GM20000 (cell line): ENCODE results near the gene TMEM258.

ENCODE experiments used
- DNase-seq: peaks from one replicate; pipeline ENCODE4 v3.0.0; 2012; ENCODE audit warnings: low spot score
- TF ChIP-seq, protein P1 (sequence below): IDR thresholded peaks from 2 replicates; pipeline ENCODE4 v1.5.1; 2012; ENCODE audit warnings: mild to moderate bottlenecking, control low read depth; ENCODE audit errors: extremely low read depth, missing control alignments

Gene TMEM258

DNA sequence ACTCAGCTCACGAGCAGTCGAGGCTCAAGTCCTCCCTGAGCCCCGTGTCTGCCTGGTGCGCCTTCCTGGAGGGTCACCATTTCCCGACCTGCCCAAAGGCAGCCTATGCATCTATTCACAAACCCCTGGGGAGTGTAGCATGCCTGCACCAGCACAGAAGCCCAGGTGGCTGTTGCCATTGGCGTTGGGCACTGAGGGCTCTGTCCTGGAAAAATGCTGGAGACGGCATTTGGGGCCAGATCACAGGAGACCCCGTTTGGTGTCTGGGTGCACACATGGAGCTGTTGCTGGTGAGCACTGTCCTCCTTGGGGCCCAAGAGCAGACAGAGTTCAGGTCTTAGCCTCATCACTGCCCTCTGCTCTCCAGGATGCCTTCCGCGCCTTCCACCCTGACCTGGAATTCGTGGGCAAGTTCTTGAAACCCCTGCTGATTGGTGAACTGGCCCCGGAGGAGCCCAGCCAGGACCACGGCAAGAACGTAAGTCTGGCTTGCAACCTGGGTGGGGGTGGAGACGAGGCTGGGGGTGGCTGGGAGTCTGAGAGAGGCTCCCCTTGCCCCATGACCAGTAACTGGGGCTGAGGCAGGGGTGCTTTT is 45.1 kb upstream of the TMEM258 start:
- TF ChIP-seq, protein P1, sequence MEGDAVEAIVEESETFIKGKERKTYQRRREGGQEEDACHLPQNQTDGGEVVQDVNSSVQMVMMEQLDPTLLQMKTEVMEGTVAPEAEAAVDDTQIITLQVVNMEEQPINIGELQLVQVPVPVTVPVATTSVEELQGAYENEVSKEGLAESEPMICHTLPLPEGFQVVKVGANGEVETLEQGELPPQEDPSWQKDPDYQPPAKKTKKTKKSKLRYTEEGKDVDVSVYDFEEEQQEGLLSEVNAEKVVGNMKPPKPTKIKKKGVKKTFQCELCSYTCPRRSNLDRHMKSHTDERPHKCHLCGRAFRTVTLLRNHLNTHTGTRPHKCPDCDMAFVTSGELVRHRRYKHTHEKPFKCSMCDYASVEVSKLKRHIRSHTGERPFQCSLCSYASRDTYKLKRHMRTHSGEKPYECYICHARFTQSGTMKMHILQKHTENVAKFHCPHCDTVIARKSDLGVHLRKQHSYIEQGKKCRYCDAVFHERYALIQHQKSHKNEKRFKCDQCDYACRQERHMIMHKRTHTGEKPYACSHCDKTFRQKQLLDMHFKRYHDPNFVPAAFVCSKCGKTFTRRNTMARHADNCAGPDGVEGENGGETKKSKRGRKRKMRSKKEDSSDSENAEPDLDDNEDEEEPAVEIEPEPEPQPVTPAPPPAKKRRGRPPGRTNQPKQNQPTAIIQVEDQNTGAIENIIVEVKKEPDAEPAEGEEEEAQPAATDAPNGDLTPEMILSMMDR: no peak
- DNase-seq: no peak

DNA sequence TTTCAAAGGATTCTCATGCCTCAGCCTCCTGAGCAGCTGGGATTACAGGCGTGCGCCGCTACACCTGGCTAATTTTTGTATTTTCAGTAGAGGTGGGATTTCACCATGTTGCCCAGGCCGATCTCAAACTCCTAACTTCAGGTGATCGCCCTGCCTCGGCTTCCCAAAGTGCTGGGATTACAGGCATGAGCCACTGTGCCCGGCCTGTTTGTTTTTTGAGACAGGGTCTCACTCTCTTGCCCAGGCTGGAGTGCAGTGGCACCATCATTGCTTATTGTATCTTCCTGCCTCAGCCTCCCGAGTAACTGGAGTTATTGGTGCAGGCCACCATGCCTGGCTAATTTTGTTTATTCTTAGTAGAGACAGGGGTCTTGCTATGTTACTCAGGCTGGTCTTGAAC is 43.8 kb upstream of the TMEM258 start:
- TF ChIP-seq, protein P1: no peak
- DNase-seq: no peak

DNA sequence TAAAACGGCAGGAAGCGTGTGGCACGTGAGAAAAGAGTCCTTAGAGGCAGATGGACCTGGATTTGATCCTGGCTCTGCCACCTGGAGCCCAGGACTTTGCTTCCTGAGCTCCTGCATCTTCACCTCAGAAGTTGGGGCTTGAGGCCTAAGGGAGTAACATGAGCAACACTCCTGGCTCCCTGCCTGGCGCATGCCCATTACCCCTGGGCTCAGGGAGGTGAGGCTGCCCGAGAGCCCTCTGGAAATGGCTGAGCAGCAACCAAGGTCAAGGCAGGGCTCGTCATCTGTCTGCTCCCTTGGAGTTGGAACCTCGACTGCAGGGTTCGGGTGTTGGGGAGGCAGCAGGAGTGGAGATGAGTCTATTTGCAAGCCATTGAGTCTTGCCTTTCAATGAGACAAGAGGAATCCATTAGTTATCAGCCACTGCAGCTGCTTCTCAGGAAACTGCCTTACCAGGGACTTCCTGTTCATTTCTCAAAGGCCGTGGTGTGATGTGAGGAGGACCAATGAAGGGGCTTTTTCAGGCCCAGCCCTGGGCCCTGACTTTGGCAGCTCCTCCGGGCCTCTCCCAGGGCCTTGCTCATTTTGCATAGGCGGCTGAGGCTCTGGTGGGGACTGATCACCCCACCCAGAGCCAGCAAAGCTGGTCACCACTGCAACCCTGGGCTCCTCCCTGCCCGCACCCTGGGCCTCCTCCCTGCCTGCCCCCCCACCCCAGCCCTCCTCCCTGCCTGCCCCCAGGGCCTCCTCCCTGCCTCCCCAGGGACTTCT is 42.1 kb upstream of the TMEM258 start:
- TF ChIP-seq, protein P1: no peak
- peak; percentile 86 for DNase-seq

DNA sequence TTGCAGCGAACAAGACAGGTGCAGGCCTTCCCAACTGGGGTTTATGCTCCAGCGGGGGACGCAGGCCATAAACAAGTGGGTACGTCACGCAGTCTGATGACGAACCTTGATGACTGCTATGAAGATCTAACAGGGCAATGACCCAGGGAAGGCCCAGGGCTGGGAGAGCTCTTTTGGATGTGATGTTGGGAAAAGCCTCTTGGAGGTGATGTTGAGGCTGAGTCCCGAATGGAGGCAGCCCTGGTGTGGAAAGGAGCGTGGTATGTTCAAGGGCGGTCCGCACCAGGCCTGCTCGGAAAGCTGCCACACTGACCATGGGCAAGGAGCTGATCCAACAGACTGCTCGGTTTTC is 41.5 kb upstream of the TMEM258 start:
- TF ChIP-seq, protein P1: no peak
- DNase-seq: no peak

DNA sequence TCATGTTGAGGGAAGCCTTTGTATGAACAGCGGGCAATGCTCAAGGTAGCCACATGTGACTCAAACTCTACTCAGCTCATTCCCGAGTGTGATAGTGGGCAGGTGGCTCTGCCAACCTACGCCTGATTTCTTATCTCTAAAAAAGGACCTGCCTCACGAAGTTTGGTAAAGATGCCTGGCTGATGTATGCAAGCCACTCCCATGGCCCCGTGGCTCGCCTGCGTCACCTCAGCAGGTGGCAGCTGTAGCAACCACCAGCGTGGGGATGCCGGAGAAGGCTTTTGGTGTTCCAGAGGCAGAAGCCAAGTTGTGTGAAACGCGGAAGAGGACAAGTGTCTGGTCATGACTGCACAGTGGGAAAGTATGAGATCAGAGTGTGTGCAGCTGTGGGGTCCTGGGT is 41.1 kb upstream of the TMEM258 start:
- no peak for DNase-seq
- TF ChIP-seq, protein P1: no peak

DNA sequence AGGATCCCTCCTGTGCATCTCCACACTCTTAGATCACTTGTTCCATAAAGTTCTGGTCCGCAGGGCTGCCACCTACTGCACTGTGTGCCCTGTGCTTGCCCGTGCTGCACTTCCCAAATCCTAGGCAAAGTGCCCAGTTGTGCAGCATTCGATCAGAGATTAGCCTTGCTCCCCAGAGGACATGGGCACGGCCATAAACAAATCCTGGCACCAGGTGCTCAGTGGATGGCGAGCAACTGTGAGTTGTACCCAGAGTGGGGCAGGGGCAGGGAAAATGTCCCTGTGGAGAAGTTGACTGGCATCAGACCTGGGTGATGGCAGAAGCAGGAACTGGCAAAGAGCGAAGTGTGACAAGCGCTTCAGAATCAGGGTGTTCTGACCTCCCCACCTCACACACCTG is 40.4 kb upstream of the TMEM258 start:
- no peak for DNase-seq
- TF ChIP-seq, protein P1: no peak

DNA sequence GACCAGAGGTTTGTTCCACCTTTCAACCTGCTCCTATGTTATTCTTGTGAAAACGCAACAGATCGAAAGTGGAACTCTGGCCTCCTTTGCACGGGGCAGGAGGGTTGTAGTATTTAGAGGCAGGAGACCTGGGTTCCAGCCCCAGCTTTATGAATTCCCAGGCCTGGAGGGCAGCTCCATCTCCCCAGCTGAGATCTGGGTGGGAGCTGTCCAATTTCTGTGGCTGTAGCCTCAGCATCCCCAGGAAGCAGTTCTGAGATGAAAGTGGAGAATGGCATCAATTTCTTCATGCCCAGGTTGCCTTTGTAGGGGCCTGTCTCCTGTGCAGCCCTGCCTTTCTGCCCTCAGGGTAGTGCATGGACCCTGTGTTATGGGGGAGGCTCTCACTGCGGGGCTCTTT is 39.8 kb upstream of the TMEM258 start:
- TF ChIP-seq, protein P1: no peak
- no peak for DNase-seq
